ENCODE measurements around the gene HCAR3. TPM values are rescaled to one million over a fixed set of nuclear protein-coding genes. Genes with fewer than 3 reads are reported as not detected.

HCAR3 gene
- total and polyA plus RNA-seq, 2 of the 13 experiments (the other 11 are each of a cell fraction or from before 2014, with no cell fraction given): 0.11 to 12.8 TPM

DNA sequence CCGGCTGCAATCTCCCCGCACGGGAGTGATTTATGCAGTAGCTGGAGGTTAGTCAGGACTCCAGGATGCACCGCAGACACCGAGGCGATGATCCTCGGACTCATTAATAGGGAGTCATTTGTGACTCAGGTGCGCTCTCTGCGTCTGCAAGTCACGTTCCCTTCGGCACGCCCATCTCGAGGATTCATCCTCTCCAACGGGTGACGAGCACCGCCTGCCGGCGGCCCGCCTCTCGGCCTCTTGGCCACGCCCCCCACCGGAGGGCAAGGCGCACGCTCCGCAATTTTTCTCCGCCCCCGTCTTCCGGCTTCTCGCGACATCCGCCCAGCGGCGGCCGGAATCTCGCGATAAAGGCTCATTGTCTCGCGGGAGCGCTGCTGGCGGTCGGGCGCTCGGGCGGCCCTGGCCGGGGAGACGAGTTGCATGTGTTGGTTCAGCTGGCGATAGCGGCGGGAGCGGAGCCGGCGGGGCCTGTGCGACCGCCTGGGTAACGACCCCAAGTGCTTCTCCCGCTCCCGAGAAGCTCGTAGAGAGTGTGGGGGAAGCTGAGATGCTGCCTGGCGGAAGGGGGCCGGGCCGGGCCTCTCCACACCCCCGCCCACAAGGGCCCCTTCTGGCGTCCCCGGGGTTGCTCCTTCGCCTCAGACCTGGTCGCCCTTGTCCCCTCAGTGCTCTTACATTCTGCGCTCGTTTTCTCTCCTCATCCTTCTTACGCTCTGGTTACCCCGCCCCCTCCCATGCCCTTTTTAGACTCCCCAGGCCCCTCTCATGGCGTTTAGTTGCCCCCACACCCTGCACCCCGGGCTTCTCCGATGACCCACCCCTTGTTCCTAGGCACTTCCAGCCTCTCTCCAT is 36.1 kb upstream of the HCAR3 start, which contains the start of gene DENR (continued):
- TF ChIP-seq, protein P1, sequence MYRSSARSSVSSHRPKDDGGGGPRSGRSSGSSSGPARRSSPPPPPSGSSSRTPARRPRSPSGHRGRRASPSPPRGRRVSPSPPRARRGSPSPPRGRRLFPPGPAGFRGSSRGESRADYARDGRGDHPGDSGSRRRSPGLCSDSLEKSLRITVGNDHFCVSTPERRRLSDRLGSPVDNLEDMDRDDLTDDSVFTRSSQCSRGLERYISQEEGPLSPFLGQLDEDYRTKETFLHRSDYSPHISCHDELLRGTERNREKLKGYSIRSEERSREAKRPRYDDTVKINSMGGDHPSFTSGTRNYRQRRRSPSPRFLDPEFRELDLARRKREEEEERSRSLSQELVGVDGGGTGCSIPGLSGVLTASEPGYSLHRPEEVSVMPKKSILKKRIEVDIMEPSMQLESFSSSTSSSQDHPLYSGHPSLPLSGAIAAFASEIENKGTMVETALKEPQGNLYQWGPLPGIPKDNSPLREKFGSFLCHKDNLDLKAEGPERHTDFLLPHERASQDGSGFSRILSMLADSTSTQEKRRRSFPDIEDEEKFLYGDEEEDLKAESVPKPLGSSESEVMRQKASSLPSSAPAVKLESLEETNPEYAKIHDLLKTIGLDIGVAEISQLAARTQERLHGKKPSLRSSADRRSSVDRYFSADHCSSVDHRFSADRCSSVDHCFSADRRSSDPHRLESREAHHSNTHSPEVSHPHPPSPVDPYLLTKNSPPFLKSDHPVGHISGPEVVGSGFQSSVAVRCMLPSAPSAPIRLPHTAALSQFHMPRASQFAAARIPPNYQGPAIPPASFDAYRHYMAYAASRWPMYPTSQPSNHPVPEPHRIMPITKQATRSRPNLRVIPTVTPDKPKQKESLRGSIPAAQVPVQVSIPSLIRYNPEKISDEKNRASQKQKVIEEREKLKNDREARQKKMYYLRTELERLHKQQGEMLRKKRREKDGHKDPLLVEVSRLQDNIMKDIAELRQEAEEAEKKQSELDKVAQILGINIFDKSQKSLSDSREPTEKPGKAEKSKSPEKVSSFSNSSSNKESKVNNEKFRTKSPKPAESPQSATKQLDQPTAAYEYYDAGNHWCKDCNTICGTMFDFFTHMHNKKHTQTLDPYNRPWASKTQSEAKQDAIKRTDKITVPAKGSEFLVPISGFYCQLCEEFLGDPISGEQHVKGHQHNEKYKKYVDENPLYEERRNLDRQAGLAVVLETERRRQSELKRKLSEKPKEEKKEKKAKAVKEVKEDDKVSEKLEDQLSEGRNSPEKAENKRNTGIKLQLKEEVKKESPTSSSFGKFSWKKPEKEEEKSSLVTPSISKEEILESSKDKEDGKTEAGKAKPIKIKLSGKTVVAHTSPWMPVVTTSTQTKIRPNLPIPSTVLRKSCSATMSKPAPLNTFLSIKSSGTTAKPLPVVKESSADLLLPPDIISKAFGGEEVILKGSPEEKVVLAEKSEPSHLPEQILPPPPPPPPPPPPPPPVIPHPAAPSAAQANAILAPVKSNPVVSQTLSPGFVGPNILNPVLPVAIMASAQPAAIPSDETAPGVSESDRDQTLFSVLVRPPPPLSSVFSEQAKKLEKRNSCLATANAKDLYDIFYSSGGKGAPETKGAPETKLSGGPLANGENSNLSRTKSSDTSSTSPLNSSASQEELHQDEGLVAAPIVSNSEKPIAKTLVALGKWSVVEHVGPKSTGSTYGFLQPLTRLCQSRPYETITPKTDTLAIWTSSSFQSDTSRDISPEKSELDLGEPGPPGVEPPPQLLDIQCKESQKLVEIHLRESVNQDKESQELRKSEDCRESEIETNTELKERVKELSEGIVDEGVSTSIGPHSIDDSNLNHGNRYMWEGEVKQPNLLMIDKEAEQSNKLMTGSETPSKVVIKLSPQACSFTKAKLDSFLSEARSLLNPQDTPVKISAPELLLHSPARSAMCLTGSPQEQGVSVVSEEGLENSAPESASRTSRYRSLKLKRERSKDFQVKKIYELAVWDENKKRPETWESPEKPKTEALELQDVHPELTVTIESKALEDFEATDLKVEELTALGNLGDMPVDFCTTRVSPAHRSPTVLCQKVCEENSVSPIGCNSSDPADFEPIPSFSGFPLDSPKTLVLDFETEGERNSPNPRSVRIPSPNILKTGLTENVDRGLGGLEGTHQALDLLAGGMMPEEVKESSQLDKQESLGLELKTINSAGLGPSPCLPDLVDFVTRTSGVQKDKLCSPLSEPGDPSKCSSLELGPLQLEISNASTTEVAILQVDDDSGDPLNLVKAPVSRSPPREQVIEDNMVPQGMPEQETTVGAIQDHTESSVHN (CRISPR knock-in tag; IDR thresholded peaks at IDR 0.05): no peak
- TF ChIP-seq ZNF24 (IDR thresholded peaks at IDR 0.05) (no peak), IKZF1 (IDR thresholded peaks at IDR 0.05) (no peak), RFX5 (IDR thresholded peaks at IDR 0.05; ENCODE audit: low read depth, low read length) (no peak), ZNF263 (CRISPR knock-in tag; IDR thresholded peaks at IDR 0.05) (peak; percentile 55), ELF1 (CRISPR knock-in tag; IDR thresholded peaks at IDR 0.05) (peak; percentile 98), ZNF670 (CRISPR knock-in tag; IDR thresholded peaks at IDR 0.05; ENCODE audit: borderline replicate concordance) (0 out of 2 replicates have a peak, but pooled peaks have one; percentile 33), EHMT2 (IDR thresholded peaks at IDR 0.05; ENCODE audit: borderline replicate concordance, low read depth, low read length) (no peak), SALL2 (CRISPR knock-in tag; IDR thresholded peaks at IDR 0.05) (peak; percentile 61), THAP11 (CRISPR knock-in tag; IDR thresholded peaks at IDR 0.05) (peak; percentile 91), ZNF570 (CRISPR knock-in tag; IDR thresholded peaks at IDR 0.05; ENCODE audit: borderline replicate concordance) (no peak)
- TF ChIP-seq, protein P2, sequence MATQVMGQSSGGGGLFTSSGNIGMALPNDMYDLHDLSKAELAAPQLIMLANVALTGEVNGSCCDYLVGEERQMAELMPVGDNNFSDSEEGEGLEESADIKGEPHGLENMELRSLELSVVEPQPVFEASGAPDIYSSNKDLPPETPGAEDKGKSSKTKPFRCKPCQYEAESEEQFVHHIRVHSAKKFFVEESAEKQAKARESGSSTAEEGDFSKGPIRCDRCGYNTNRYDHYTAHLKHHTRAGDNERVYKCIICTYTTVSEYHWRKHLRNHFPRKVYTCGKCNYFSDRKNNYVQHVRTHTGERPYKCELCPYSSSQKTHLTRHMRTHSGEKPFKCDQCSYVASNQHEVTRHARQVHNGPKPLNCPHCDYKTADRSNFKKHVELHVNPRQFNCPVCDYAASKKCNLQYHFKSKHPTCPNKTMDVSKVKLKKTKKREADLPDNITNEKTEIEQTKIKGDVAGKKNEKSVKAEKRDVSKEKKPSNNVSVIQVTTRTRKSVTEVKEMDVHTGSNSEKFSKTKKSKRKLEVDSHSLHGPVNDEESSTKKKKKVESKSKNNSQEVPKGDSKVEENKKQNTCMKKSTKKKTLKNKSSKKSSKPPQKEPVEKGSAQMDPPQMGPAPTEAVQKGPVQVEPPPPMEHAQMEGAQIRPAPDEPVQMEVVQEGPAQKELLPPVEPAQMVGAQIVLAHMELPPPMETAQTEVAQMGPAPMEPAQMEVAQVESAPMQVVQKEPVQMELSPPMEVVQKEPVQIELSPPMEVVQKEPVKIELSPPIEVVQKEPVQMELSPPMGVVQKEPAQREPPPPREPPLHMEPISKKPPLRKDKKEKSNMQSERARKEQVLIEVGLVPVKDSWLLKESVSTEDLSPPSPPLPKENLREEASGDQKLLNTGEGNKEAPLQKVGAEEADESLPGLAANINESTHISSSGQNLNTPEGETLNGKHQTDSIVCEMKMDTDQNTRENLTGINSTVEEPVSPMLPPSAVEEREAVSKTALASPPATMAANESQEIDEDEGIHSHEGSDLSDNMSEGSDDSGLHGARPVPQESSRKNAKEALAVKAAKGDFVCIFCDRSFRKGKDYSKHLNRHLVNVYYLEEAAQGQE (IDR thresholded peaks at IDR 0.05; ENCODE audit: borderline replicate concordance in 1 of 2, low read depth in 1 of 2, low read length in 2 of 2): no peak
- TF ChIP-seq, protein P3, sequence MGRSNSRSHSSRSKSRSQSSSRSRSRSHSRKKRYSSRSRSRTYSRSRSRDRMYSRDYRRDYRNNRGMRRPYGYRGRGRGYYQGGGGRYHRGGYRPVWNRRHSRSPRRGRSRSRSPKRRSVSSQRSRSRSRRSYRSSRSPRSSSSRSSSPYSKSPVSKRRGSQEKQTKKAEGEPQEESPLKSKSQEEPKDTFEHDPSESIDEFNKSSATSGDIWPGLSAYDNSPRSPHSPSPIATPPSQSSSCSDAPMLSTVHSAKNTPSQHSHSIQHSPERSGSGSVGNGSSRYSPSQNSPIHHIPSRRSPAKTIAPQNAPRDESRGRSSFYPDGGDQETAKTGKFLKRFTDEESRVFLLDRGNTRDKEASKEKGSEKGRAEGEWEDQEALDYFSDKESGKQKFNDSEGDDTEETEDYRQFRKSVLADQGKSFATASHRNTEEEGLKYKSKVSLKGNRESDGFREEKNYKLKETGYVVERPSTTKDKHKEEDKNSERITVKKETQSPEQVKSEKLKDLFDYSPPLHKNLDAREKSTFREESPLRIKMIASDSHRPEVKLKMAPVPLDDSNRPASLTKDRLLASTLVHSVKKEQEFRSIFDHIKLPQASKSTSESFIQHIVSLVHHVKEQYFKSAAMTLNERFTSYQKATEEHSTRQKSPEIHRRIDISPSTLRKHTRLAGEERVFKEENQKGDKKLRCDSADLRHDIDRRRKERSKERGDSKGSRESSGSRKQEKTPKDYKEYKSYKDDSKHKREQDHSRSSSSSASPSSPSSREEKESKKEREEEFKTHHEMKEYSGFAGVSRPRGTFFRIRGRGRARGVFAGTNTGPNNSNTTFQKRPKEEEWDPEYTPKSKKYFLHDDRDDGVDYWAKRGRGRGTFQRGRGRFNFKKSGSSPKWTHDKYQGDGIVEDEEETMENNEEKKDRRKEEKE (IDR thresholded peaks at IDR 0.05): no peak
